Measurements from ENCODE around the gene GATAD2B.

The GATAD2B gene

DNA sequence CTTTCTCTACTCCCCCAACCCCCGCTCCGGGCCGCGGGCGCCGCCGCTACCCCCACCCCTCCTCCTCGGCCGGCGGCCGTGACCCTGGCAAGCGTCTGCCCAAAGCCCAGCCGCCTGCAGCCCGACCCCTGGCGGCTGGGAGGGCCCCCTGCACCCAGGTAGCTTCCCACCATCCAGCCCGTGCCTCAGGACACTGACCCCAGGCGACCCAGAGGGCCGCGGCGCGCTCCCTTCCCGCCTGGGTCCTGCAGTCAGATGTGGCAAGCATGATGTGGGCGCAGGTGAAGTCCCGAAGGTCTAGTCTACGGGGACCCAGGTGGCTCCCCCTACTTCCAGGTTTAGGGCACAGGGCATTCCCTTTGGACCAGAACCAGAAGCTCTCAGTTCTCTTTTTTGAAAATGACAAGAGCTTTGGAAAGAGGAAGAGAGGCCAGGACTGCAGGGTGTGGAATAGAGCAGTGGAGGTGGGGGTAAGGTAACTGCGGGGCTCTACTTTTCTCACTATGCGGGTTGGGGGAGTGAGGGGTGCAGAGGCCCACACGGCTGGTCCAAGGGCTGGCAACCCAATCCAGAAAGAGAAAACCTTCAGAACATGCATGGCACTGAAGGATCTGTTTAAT, 24.0 kb upstream of the GATAD2B start, which contains the start of gene DENND4B:
Gene DENND4B, minus strand, starts transcription at position 97 of the 620 bp plus-strand sequence. CDS start 2,344 bp downstream, outside the sequence.
- peak within 1 kb of the TSS; percentile 65 for H3K27ac ChIP-seq (ENCODE audit: low read depth, low read length)
- peaks cover 10% of the 10 kb centered on the region; the same call in 1 of the 2 replicates for H3K4me1 ChIP-seq (ENCODE audit: control insufficient read depth, insufficient read depth, low read length)
- no peaks in the 10 kb centered on the region for H3K27me3 ChIP-seq (ENCODE audit: control insufficient read depth, insufficient read depth, low read length)
- H3K36me3 ChIP-seq (ENCODE audit: control insufficient read depth, insufficient read depth, low read length), result peaks cover 60% of the 10 kb centered on the region
- H3K9ac ChIP-seq (ENCODE audit: low read depth, low read length), result peak within 1 kb of the TSS; percentile 86
- H3K9me3 ChIP-seq (ENCODE audit: control insufficient read depth, insufficient read depth, low read length), result no peaks in the 10 kb centered on the region
- H3K4me3 ChIP-seq (ENCODE audit: low read depth, low read length), result peak within 1 kb of the TSS; percentile 75

- Histone ChIP-seq H3K4me1 (ENCODE audit: control insufficient read depth, insufficient read depth, low read length) (peaks cover 10% of the 10 kb centered on the region; the same call in 1 of the 2 replicates), H3K27ac (ENCODE audit: low read depth, low read length) (peak overlapping the region; percentile 59), H3K36me3 (ENCODE audit: control insufficient read depth, insufficient read depth, low read length) (peaks cover 59% of the 10 kb centered on the region), H3K9me3 (ENCODE audit: control insufficient read depth, insufficient read depth, low read length) (no peaks in the 10 kb centered on the region), H3K9ac (ENCODE audit: low read depth, low read length) (peak overlapping the region; percentile 86), H3K27me3 (ENCODE audit: control insufficient read depth, insufficient read depth, low read length) (no peaks in the 10 kb centered on the region), H3K4me3 (ENCODE audit: low read depth, low read length) (peak overlapping the region; percentile 75)
These were observed 23.2 kb upstream of the GATAD2B start for GRCh38 chr1:153945795-153946621.

DNA sequence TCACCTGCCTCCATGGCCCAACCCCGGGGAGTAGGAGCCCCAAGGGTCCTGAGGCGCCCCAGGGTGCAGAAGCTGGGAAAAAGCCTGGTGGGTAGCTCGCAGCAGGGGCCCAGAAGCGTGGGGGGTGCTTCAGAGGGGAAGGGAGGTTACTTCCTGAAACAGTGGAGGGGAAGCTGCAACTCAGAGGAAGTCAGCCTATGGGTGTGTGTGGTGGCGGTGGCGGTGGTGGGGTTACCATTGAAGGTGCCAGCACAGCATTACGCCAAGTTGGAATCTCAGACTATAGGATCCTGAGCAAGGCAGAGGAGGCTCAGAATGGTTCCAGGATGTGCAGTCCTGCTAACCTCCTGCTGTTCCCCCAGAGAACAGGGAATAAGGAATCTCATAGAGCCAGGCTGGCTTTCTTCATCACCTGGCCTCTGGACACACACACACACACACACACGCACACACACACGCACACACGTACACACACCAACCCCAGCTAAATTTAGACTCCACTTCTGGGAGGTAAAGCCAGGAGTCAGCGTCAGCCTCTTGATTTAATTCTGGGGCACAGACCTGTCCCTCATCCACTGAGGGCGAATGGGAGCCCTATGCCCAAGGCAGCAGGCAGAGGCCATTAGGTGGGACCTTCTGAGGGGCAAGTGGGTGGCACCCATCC, 22.5 kb upstream of the GATAD2B start:
- H3K4me3 ChIP-seq (ENCODE audit: low read depth, low read length), result peak overlapping the region; percentile 75
- H3K9ac ChIP-seq (ENCODE audit: low read depth, low read length), result peak overlapping the region; percentile 86; the same call in 1 of the 2 replicates
- H3K27ac ChIP-seq (ENCODE audit: low read depth, low read length), result peak overlapping the region; percentile 59
- peaks cover 58% of the 10 kb centered on the region for H3K36me3 ChIP-seq (ENCODE audit: control insufficient read depth, insufficient read depth, low read length)
- H3K9me3 ChIP-seq (ENCODE audit: control insufficient read depth, insufficient read depth, low read length), result no peaks in the 10 kb centered on the region
- no peaks in the 10 kb centered on the region for H3K27me3 ChIP-seq (ENCODE audit: control insufficient read depth, insufficient read depth, low read length)
- H3K4me1 ChIP-seq (ENCODE audit: control insufficient read depth, insufficient read depth, low read length), result peaks cover 10% of the 10 kb centered on the region; the same call in 1 of the 2 replicates

GRCh38 chr1:153944827-153945117, 22.0 kb upstream of the GATAD2B start:
- Histone ChIP-seq H3K9ac (ENCODE audit: low read depth, low read length) (no peak overlapping the region), H3K36me3 (ENCODE audit: control insufficient read depth, insufficient read depth, low read length) (peaks cover 59% of the 10 kb centered on the region), H3K9me3 (ENCODE audit: control insufficient read depth, insufficient read depth, low read length) (no peaks in the 10 kb centered on the region), H3K4me3 (ENCODE audit: low read depth, low read length) (peak overlapping the region; percentile 75; the same call in 1 of the 2 replicates), H3K27me3 (ENCODE audit: control insufficient read depth, insufficient read depth, low read length) (no peaks in the 10 kb centered on the region), H3K27ac (ENCODE audit: low read depth, low read length) (no peak overlapping the region), H3K4me1 (ENCODE audit: control insufficient read depth, insufficient read depth, low read length) (peaks cover 10% of the 10 kb centered on the region; the same call in 1 of the 2 replicates)

- Histone ChIP-seq H3K27me3 (ENCODE audit: control insufficient read depth, insufficient read depth, low read length) (no peaks in the 10 kb centered on the region), H3K9ac (ENCODE audit: low read depth, low read length) (no peak overlapping the region), H3K36me3 (ENCODE audit: control insufficient read depth, insufficient read depth, low read length) (peaks cover 64% of the 10 kb centered on the region), H3K4me1 (ENCODE audit: control insufficient read depth, insufficient read depth, low read length) (peaks cover 10% of the 10 kb centered on the region; the same call in 1 of the 2 replicates), H3K4me3 (ENCODE audit: low read depth, low read length) (no peak overlapping the region), H3K9me3 (ENCODE audit: control insufficient read depth, insufficient read depth, low read length) (no peaks in the 10 kb centered on the region), H3K27ac (ENCODE audit: low read depth, low read length) (no peak overlapping the region)
These were observed 21.4 kb upstream of the GATAD2B start for GRCh38 chr1:153944005-153944826.

DNA sequence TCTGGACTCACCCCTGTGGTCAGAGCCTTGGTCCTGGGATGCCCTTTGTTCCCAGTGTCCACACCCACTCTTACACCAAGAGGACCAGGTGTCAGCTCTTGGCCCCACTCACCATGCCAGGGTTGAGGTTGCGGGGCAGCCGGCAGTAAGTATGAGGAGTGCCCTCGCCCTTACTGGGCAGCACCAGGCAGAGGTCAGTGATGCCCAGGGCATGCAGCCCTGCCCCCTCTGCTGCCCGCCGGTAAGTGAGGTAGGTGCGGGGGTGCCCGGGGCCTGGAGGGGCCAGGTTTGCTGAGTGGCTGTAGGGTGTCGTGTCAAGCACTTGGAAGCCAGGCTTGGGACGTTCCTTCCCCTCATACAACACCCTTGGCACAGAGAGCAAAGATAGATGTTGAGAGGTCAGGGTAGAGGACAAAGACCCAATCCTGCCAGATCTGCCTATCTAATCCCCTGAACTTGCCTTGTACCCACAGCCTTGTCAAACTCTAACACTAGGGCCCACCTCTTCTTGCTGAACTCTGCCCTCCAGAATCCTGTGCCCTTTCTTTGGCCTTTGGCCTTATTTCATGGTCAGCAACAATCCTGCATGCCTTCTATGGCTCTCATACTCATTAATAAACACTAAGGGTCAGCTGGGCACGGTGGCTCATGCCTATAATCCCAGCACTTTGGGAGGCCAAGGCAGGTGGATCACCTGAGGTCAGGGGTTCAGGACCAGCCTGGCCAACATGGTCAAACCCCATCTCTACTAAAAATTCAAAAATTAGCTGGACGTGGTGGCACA, 20.2 kb upstream of the GATAD2B start:
- no peaks in the 10 kb centered on the region for H3K9me3 ChIP-seq (ENCODE audit: control insufficient read depth, insufficient read depth, low read length)
- peaks cover 58% of the 10 kb centered on the region for H3K36me3 ChIP-seq (ENCODE audit: control insufficient read depth, insufficient read depth, low read length)
- H3K27ac ChIP-seq (ENCODE audit: low read depth, low read length), result no peak overlapping the region
- H3K27me3 ChIP-seq (ENCODE audit: control insufficient read depth, insufficient read depth, low read length), result no peaks in the 10 kb centered on the region
- no peak overlapping the region for H3K4me3 ChIP-seq (ENCODE audit: low read depth, low read length)
- no peak overlapping the region for H3K9ac ChIP-seq (ENCODE audit: low read depth, low read length)
- H3K4me1 ChIP-seq (ENCODE audit: control insufficient read depth, insufficient read depth, low read length), result peaks cover 10% of the 10 kb centered on the region; the same call in 1 of the 2 replicates

- Histone ChIP-seq H3K27ac (ENCODE audit: low read depth, low read length) (no peak overlapping the region), H3K9me3 (ENCODE audit: control insufficient read depth, insufficient read depth, low read length) (no peaks in the 10 kb centered on the region), H3K36me3 (ENCODE audit: control insufficient read depth, insufficient read depth, low read length) (peaks cover 58% of the 10 kb centered on the region), H3K9ac (ENCODE audit: low read depth, low read length) (no peak overlapping the region), H3K4me1 (ENCODE audit: control insufficient read depth, insufficient read depth, low read length) (peaks cover 10% of the 10 kb centered on the region; the same call in 1 of the 2 replicates), H3K27me3 (ENCODE audit: control insufficient read depth, insufficient read depth, low read length) (no peaks in the 10 kb centered on the region), H3K4me3 (ENCODE audit: low read depth, low read length) (no peak overlapping the region)
These were observed 19.3 kb upstream of the GATAD2B start for GRCh38 chr1:153941826-153942725.

DNA sequence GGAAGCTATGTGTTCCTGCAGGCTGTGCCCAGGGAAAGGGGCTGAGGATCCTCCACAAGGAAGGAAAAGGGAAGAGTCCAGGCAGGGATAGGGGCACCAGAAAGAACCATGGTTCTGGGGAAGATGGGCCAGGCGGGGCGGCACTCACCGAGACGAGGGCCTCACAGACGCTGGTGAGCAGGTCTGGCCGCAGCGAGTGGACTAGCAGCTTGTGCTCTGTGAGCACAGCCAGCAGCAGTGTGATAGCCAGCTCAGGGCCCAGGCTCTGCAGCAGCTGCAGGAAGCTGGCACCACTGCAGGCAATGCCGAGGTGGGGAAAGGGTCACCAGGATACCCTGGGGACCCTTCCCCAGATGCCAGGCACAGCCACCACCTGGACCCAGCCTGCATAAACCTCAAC, 18.0 kb upstream of the GATAD2B start:
- no peak overlapping the region for H3K27ac ChIP-seq (ENCODE audit: low read depth, low read length)
- H3K36me3 ChIP-seq (ENCODE audit: control insufficient read depth, insufficient read depth, low read length), result peaks cover 70% of the 10 kb centered on the region
- 0 out of 2 replicates have a peak, but pooled peaks cover 6% of the 10 kb centered on the region for H3K4me1 ChIP-seq (ENCODE audit: control insufficient read depth, insufficient read depth, low read length)
- H3K9me3 ChIP-seq (ENCODE audit: control insufficient read depth, insufficient read depth, low read length), result no peaks in the 10 kb centered on the region
- no peak overlapping the region for H3K4me3 ChIP-seq (ENCODE audit: low read depth, low read length)
- no peak overlapping the region for H3K9ac ChIP-seq (ENCODE audit: low read depth, low read length)
- no peaks in the 10 kb centered on the region for H3K27me3 ChIP-seq (ENCODE audit: control insufficient read depth, insufficient read depth, low read length)

- Histone ChIP-seq H3K4me3 (ENCODE audit: low read depth, low read length) (no peak overlapping the region), H3K36me3 (ENCODE audit: control insufficient read depth, insufficient read depth, low read length) (peaks cover 81% of the 10 kb centered on the region), H3K27ac (ENCODE audit: low read depth, low read length) (no peak overlapping the region), H3K4me1 (ENCODE audit: control insufficient read depth, insufficient read depth, low read length) (no peaks in the 10 kb centered on the region), H3K27me3 (ENCODE audit: control insufficient read depth, insufficient read depth, low read length) (no peaks in the 10 kb centered on the region), H3K9me3 (ENCODE audit: control insufficient read depth, insufficient read depth, low read length) (no peaks in the 10 kb centered on the region), H3K9ac (ENCODE audit: low read depth, low read length) (no peak overlapping the region)
These were observed 16.7 kb upstream of the GATAD2B start for GRCh38 chr1:153939476-153939875.
